Measurements from ENCODE around the gene ALAS2.
"Not testable (repeated sequence)": the region's sequence is repeated elsewhere in the genome, so short reads cannot be mapped to it uniquely, and the experiment has no call there.

The ALAS2 gene

DNA sequence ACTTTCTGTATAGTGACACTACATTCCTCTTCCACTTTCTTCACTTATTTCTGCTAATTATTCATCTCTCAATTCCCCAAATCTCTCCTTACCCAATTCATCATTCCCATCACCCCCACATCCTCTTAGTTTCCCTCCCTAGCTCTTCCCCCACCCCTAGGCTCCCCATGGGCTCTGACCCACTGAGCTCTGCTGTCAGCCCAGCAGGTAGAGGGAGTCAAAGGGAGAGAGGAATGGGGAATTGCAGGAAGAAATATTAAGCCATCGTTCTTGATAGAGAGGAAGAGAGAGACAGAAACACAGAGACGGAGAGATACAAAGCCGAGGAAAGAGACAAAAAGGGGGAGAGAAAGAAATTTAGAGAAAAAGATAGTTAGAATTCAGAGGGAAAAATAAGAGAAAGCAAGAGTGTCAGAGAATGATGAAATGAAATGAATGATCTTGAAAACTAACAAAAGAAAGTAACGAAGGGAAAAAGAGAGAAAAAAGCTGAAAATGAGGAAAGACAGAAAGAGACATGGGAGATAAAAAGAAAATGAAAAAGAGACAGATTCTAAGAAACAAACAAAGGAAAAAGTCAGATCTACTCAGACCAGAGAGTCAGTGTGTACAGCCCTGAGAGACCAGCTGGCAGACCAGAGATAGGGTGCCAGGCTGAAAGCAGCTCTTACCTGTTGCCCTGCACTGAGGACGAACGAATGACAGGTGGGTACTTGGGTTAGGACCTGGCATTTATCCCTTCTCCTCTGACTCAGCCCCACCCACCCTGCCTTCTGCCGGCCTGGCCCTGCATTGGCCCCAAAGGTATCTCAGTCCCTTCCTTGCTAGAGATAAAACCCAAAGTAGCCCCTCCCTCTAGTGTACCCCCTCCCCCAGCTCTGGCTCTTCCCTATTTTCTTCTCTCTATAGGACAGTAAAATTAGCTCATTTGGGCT lies at the start of gene ALAS2:
Gene ALAS2 (minus strand): TSS at position 707 of the 935 bp plus-strand sequence. CDS start 4,977 bp downstream, outside the sequence.
- no peak for DNase-seq

DNA sequence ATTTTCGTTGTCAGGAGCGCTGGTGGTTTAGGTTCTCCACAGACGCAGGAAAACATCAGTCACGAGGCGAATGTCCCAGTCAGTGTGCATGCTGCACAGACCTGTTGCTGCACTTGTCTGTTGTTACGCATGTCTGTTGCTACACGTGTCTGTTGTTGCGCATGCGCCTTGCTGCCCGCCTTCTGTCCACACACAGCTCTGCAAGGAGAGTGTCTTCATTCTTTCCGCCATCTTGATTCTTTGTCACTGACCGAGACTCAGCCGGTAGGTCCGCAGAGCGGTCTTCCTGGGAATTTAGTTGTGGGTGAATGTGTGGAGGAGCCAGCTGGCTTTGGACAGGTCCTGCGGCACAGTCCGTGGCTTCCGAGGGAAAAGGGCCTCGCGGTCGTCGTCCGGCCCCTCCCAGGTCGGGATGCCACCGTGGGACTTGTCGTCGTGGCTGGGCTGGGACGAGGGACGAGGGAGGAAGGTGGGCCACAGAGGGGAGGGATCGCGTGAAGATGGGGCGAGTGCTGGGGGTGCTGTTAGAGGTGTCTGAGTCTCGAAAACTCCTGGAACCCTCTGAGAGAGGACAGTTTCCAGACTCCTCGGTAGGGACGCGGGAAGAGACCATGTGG lies 44.2 kb upstream of the ALAS2 start, which contains the start of gene PAGE2B:
Gene PAGE2B (plus strand): TSS at position 180 of the 617 bp plus-strand sequence. CDS start 1,012 bp downstream, outside the sequence.
- DNase-seq = no peak

DNA sequence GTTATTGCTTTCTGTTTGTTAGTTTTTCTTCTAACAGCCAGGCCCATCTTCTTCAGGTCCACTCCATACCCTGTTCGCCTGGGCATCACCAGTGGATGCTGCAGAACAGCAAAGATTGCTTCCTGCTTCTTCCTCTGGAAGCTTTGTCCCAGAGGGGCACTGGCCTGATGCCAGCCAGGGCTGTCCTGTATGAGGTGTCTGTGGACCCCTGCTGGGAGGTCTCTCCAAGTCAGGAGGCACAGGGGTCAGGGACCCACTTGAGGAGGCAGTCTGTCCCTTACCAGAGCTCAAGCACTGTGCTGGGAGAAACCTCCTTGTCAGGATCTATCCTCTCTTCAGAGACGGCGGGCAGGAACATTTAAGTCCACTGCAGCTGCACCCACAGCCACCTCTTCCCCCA lies 41.5 kb upstream of the ALAS2 start:
- DNase-seq = no peak

DNA sequence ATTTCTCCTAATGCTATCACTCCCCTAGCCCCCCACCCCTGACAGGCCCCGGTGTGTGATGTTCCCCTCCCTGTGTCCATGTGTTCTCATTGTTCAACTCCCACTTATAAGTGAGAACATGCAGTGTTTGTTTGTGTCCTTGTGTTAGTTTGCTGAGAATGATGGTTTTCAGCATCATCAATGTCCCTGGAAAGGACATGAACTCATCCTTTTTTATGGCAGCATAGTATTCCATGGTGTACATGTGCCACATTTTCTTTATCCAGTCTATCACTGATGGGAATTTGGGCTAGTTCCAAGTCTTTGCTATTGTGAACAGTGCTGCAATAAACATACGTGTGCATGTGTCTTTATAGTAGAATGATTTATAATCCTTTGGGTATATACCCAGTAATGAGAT lies 36.4 kb upstream of the ALAS2 start:
- not testable (repeated sequence) for DNase-seq

DNA sequence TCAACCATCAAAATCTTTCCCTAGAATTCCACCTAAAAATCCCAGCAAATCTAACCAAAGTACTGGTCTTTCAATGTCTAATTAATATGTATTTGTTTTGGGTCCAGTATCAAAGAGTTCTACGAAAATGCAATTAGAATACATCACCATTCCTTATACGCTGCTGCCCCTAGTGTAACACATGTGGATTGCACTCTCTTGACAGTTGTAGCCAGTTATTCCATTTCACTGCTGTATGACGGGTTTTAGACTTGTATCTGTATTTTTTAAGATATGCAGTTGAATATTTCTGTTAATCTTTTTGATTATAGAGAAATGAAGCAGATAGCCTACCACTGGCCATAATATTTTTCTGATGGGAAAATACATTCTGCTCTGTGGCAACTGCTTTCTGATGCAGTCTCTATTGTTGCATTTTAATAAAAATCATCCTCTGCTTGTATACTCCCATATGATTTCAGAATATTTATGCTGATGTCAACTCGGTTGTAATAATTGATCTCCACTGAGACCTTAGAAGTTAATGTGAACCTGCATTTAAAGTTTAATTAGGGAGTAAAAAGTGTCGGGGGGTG lies 27.0 kb upstream of the ALAS2 start:
- DNase-seq = no peak

GRCh38 chrX:55056820-55057674 lies 26.3 kb upstream of the ALAS2 start:
- no peak for DNase-seq

DNA sequence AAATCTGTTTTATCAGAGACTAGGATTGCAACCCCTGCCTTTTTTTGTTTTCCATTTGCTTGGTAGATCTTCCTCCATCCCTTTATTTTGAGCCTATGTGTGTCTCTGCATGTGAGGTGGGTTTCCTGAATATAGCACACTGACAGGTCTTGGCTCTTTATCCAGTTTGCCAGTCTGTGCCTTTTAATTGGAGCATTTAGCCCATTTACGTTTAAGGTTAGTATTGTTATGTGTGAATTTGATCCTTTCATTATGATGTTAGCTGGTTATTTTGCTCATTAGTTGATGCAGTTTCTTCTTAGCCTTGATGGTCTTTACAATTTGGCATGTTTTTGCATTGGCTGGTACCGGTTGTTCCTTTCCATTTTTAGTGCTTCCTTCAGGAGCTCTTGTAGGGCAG lies 19.8 kb upstream of the ALAS2 start:
- not testable (repeated sequence) for DNase-seq

DNA sequence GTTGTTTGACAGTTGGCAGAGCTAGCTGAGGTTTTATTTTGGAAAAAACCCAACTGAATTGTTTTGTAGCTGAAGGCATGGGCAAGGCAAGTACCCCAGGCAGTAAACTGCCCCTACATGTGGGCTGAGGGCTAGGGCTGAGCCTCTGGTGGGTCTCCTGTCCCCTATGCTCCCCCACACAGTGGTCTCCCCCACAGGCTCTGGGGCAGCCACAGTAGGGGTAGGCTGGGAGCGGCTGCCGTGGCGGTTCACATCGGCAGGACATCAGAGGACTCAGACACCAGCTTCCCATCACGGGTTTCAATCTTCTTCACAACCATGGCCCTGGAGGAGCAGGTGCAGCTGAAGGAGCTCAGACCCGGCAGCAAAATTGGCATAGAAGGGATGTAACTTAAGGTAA lies 10.7 kb upstream of the ALAS2 start:
- no peak for DNase-seq

- no peak for DNase-seq
Observed at GRCh38 chrX:55039471-55039870, 8.7 kb upstream of the ALAS2 start.

DNA sequence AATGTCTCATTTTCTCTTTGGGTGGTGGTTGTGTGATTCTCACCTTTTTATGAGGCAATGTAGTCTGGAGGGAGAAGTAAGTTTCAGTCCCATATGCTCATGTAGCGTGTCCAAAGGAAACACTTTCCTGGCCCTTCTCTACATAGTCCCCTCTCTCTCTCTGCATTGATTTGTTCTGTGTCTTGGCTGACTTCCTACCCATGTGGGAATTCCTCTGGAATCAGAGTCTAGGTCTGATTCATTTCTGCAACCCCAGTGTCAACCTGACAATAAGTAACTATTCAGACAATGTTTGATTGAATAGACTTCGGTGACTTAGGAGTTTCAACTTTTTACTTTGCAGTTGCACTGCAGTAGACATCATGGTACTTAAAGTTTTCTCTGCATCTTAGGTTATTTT lies 2.7 kb upstream of the ALAS2 start:
- no peak for DNase-seq

DNA sequence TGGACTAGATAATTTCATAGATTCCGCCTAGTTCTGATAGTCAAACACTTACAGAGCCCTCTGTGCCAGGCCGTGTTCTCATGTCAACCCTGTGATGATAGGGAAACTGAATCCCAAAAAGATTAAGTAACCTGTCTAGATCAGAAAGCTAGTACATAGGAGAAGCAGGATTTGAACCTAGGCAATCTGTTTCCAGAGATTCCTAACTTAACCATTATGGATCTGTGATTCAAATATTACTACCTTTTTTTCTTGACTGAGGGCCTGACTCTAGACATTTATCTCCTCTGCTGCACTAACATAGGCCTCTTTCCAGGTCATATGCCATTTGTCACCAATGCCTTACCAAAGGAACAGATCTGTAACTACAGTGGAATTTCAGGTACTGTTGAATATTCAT lies 1.5 kb downstream of the ALAS2 start:
- no peak for DNase-seq

DNA sequence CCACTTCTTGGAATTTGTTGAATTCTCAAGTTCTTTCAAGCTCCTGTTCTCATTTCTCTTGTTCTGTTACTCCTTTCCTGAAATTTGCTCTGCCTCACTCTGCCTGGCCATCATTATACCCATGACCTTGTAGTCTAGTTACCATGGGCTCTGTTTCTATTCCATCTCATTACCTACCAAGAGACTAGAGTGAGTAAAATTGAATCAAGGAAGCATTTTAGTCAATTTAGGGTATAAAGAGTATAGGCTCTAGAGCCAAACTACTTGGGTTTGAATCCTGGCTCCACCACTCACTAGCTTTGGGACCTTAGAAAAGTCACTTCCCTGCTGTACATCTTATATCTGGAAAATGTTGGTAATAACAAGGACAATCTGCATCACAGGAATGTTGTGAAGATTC lies 2.2 kb downstream of the ALAS2 start:
- DNase-seq = no peak

DNA sequence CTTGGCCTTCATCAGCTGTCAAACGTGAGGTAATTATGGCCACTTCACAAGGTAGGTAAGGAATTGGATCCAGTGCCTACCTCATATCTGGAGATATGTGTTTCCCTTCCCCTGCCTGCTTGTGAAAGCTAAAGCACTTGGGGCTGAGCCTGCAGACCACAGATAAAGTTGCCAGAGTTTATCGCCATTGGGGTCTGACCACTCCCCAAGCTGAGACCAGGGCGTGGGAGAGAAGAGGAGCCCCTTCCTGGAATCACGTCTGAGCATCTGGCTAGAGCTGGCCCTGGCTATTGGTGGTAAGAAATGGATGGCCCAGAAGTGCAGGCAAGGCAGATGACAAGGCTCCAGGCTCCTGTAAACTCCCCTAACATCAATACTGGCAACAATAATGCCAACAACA lies 2.7 kb downstream of the ALAS2 start:
- no peak for DNase-seq

GRCh38 chrX:55026840-55027239 lies 3.9 kb downstream of the ALAS2 start:
- no peak for DNase-seq

DNA sequence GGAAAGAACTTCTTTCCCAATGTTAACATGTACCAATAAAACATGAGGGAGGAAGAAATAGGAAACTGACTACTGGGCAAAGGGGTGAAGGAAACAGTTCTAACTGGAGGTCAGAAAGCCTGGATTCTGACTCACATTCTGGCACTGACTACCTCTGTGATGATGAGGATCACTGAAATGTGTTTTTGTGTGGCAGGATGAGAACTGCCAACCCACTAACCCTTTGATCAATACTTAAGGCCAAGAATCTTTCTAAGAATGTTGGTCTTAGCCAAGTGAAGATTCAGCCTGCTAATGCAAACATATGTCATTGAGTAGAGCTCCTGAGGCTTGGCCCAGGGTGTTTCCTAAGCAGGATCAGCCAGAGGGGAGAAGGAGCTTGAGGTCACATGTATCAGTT lies 4.6 kb downstream of the ALAS2 start:
- DNase-seq = no peak

- no peak for DNase-seq
Observed at GRCh38 chrX:55014897-55015299, 15.9 kb downstream of the ALAS2 start.

DNA sequence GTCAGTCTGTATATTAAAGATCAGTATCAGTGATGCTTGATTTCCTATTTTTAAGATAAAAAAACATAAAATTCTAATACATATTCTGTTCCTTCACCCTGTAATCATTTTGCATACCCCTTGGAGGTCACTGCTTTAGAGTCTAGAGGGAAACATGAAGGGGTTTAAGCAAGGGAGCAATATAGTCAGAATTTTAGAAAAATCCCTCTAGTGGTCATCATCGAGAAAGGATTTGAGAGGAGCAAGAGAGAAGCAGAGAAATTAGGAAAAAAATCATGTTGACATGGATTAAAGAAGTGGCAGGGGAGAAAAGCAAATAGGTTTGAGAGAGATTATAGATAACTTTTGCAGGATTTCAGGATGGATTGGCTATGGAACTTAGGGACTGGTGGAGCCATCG lies 19.5 kb downstream of the ALAS2 start:
- no peak for DNase-seq

DNA sequence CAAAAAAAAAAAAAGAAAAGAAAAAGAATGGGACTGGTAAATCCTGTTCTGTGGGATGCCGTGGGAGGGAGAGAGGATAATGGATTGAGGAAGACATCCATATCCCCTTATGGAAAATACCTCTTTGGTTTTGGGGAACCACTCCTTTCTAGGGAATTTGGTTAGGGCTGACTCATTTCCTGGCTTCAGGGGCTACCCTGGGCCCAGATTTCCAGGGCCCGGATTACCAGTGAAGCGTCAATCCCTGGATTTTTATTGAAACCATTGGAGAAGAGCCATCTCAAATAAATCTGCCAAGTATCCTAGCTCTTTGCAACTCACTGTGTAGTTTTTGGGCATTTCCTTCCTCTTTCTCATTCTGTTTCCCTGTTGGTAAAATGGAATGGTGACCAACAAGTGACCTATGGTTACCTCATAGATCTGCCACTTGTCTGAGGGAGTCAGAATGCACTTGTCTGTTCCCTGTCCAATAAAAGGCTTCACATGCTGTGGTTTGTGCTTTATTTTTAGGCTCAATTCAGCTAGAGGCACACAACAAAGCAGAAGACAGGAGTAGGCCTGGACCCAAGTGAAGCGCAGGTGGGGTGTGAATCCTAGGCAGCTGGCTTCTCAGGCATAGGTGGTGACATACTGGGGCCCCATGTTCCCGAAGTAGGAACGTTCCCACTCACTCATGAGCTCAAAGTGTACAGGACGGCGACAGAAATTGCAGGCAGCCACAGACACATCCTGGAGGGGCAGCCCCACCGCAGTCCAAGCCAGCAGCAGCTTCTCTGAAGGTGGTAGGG lies 22.0 kb downstream of the ALAS2 start:
- DNase-seq = no peak

- DNase-seq = no peak
Observed at GRCh38 chrX:55007656-55008055, 23.1 kb downstream of the ALAS2 start.

GRCh38 chrX:55006827-55007621 lies 23.8 kb downstream of the ALAS2 start:
- no peak for DNase-seq

DNA sequence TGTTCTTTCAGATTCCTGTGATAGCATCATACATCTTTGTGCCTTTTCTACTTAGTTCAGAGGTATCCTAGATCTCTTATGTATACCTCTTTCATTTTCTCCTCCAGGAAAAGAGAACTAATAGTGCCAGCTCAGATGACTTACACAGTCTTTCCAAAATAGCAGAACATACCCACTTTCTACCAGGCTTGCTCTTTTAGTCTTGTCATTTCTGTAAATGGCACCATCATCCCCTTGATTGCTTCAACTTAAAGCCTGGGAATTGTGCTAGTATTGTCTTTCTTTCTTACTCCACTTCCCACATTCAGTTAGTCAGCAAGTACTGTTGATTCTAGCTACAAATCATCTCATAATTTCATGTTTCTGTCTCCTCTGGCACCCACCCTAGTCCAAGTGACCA lies 25.5 kb downstream of the ALAS2 start:
- no peak for DNase-seq

Data from activated T-cell treated with anti-CD3 and anti-CD28 coated beads, Interleukin-2, amount 50 U/mL, for 1 hour (primary cell).